ENCODE results near the gene UPK3A. TPM values are rescaled to one million over a fixed set of nuclear protein-coding genes. Genes with fewer than 3 reads are reported as not detected.

UPK3A gene
- total and polyA plus RNA-seq, 2 of the 8 experiments (the other 6 are each of a cell fraction or from before 2014, with no cell fraction given), result 0.35 to 1.7 TPM

GRCh38 chr22:45343143-45343542, 58.4 kb downstream of the UPK3A start (continued):
- TF ChIP-seq CHD7 (IDR thresholded peaks at IDR 0.05; ENCODE audit: insufficient replicate concordance, low read length), result no peak
- no peak for TF ChIP-seq SIX5 (IDR thresholded peaks at IDR 0.05; ENCODE audit: low read depth, low read length)
